HG03565 (cell line): Measurements from ENCODE around the gene SLC33A1.
"Not testable (repeated sequence)": the region's sequence is repeated elsewhere in the genome, so short reads cannot be mapped to it uniquely, and the experiment has no call there.

Source experiments
- ATAC-seq: cut with Tn5 transposase; IDR thresholded peaks from one replicate; pipeline ENCODE4 v1.9.1; 2021; ENCODE audit warnings: mild to moderate bottlenecking, moderate library complexity; ENCODE audit not compliant: unreplicated experiment

Gene SLC33A1

DNA sequence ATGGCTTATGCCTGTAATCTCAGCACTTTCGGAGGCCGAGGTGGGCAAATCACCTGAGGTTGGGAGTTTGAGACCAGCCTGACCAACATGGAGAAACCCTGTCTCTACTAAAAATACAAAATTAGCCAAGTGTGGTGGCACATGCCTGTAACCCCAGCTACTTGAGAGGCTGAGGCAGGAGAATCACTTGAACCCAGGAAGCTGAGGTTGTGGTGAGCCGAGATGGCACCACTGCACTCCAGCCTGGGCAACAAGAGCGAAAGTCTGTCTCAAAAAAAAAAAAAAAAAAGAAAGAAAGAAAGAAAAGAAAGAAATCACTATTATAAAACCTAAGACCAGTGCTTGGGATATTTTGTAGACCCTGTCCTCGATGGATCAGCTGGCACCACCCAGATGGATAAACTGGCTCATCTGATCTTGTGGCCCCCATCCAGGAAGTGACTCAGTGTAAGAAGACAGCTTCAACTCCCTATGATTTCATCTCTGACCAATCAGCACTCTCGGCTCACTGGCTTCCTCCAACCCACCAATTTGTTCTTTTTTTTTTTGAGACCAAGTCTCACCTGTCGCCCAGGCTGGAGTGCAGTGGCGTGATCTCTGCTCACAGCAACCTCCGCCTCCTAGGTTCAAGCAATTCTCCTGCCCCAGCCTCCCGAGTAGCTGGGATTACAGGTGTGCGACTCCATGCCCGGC is 8.2 kb upstream of the SLC33A1 start:
- ATAC-seq = not testable (repeated sequence)

DNA sequence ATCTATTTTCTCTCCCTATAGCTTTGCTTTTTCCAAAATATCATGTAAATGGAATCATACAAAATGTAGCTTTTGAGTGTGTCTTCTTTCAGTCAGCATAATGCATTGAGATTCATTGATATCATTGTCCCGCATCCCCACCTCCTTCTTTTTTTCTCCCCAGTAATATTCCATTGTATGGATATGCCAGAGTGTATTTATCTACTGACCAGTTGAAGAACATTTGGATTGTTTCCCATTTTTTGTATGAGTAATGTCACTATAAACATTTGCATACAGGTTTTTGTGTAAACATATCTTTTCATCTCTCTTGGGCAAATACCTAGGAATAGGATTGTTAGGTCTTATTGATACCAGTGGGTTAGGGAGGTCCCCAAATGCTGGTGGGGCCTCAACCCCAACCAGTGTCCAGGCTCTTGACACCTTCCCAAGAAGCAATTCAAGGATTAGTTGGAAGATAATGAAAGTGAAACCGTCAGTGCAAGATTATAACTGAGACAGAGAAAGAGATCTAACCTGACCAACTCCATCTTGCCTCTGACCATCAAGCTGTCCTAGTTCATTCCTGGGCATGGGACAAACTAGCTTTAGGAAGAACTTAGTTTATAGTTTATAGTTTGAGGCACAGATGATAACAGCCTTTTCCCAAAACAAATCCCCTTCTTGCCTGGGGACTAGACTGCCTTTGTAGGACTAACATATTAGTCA is 7.4 kb upstream of the SLC33A1 start:
- ATAC-seq = no peak

DNA sequence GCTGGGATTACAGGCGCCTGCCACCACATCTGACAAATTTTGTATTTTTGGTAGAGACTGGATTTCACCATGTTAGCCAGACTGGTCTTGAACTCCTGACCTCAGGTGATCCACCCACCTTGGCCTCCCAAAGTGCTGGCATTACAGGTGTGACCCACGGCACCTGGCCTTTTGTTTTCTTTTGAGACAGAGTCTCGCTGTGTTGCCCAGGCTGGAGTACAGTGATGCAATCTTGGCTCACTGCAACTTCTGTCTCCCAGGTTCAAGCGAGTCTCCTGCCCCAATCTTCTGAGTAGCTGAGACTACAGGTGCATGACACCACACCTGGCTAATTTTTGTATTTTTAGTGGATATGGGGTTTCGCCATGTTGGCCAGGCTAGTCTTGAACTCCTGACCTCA is 6.2 kb upstream of the SLC33A1 start:
- ATAC-seq = not testable (repeated sequence)

DNA sequence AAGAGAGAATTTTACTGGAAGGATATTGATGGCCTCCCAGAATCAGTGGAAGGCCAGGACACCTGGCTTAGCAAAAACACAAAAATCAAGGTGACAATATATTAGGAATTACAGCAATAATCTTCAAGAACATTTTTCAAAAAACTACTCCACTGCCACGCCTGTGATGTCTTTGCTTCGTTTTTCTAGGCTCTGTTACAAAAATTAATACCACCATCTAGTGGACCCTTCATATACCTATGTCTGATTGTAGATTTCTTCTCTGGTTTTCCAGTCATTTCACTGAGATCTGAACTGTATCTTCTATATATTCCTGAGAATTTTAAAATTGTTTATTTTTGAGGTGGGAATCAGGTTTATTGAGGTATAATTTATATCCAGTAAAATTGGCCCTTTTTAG is 5.6 kb upstream of the SLC33A1 start:
- ATAC-seq = peak; percentile 66

DNA sequence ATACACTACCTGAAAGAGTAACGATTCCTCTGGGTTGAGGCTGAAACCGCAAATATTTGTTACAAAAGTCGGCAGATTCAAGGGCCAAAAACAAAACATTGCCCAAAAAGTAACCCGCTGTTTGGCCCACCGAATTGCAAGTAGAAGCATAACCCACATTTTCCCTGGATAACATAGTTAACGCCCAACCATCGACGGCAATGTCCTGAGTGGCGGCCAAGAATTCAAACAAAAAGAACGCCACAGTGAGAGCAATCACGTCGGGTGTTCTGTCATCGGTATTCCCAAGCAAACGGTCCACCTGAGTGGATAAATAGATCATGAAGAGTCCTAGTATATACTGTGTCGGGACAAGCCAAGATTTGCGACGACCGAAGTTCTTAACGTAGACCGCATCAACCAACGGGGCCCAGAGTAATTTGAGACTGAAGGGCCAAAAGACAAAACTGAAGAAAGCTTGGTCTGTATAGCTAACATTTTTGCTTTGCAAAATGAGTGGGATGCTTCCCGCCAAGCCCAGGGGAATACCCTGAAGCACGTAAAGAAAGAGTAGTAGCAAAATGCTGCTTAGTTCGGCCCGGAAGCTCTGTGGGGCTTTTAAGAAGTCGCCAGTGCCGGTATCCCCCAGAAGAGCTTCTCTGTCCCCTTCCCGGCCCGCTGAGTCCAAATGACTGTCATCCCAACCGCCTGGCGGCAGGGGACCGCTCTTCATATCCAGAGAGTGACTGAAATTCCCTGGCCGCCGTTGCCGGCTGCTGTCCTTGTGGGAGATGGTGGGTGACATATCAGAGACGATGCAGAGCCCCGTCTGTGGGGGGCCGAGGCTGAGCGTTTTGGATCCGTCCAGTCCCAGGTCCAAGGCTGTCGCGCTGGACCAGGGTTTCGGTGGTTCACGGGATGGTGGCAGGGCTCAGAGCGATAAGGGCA is 750 bp downstream of the SLC33A1 start:
- ATAC-seq = peak; percentile 1

GRCh38 chr3:155852341-155852740 is 1.9 kb downstream of the SLC33A1 start:
- no peak for ATAC-seq

- not testable (repeated sequence) for ATAC-seq
Observed at GRCh38 chr3:155849404-155849803, 4.8 kb downstream of the SLC33A1 start.

- ATAC-seq = no peak
Observed at GRCh38 chr3:155847993-155848392, 6.2 kb downstream of the SLC33A1 start.

- ATAC-seq = no peak
Observed at GRCh38 chr3:155846119-155846518, 8.1 kb downstream of the SLC33A1 start.

GRCh38 chr3:155843569-155843968 is 10.7 kb downstream of the SLC33A1 start:
- ATAC-seq = no peak

DNA sequence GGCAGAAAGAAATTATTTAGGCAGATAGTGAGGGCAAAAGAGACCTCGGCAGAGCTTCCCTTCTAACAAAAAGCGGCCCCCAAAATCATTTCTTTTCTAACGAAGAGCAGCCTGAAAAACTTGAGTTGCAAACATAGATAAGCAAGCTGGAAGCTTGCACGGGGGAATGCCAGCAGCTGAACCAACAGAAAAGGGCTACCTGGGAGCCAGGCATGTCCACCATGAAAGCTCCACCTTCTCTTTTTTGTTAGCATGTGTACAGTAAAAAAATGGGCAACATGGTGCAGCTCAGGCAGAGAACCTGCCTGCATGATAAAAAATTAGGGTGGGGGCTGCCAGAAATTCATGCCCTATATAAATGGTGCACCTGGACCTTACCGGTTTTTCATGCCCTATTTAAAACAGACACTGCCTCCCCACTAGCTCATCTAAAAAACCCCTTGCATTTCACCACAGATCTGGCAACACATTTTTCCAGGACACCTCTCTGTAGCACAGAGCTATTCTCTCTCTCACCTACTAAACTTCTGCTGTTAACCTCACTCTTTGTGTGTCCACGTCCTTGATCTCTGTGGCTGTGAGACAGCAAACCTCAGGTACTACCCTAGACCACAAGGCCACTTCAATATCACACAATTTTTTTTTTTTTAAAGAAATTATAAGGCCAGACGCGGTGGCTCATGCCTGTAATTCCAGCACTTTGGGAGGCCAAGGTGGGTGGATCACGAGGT is 18.7 kb downstream of the SLC33A1 start:
- no peak for ATAC-seq

DNA sequence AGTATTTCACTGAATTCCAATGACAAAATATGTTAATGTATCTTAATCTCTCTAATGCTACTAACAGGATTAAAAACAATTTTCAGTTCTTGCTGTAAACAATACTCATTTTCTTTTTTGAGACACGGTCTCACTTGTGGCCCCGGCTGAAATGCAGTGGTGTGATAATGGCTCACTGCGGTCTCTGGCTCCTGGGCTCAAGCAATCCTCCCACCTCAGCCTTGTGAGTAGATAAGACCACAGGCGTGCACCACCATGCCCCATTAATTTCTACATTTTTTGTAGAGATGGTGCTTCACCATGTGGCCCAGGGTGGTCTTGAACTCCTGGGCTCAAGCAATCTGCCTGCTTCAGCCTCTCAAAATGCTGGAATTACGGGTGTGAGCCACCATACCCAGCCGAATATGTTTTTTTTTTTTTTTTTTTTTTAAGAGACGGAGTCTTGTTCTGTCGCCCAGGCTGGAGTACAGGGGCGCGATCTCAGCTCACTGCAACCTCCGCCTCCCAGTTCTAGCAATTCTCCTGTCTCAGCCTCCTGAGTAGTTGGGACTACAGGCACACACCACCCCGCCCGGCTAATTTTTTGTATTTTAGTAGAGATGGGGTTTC is 25.6 kb downstream of the SLC33A1 start:
- ATAC-seq = not testable (repeated sequence)

GRCh38 chr3:155815030-155815545 is 39.1 kb downstream of the SLC33A1 start:
- ATAC-seq = no peak

GRCh38 chr3:155813224-155813623 is 41.0 kb downstream of the SLC33A1 start:
- ATAC-seq = not testable (repeated sequence)

- no peak for ATAC-seq
Observed at GRCh38 chr3:155809181-155809580, 45.0 kb downstream of the SLC33A1 start.

DNA sequence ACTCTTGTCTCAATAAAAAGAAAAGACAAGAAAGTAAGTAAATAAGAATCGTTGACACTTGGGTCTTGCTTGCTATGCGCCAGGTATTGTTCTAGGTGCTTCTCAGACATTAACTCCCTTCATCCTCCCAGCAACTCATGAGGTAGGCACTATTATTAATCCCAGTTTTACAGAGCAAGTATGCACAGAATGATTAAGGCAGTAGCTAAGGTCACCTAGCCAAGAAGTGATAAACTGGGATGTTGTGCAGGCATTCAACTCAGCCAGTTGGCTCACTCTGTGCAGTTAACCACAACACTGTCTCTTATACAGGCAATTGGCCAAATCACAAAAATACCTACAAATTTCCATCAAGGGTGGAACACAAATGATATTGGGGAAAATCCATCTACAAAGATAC is 46.4 kb downstream of the SLC33A1 start:
- no peak for ATAC-seq

- ATAC-seq = peak; percentile 89
Observed at GRCh38 chr3:155805802-155806618, 48.2 kb downstream of the SLC33A1 start, which contains the start of gene C3orf33. Gene C3orf33, minus strand, starts transcription at chr3:155806278. Its CDS starts 26 bp downstream, at chr3:155806252.

DNA sequence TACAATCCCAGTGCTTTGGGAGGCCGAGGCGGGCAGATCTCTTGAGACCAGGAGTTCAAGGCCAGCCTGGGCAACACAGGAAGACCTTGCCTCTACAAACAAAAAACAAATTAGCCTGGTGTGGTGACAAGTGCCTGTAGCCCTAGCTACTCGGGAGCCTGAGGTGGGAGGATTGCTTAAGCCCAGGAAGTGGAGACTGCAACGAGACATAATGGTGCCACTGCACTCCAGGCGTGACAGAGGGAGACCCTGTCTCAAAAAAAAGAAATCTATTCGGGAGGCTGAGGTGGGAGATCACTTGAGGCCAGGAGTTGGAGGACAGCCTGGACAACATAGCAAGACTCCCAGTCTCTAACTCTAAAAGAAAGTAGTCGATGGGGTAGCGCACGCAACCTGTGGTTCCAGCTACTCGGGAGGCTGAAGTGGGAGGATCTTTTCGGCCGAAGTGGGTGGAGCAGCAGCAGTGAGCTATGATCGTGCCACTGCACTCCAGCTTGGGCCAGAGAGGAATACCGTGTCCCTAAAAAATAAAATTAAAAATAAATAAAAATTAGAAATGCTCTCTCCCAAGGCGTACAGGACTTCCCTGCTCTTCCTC is 48.9 kb downstream of the SLC33A1 start:
- ATAC-seq = peak; percentile 4

- ATAC-seq = no peak
Observed at GRCh38 chr3:155804323-155804722, 49.9 kb downstream of the SLC33A1 start.
